ENCODE results near the gene SLC35A1. TPM values are rescaled to one million over a fixed set of nuclear protein-coding genes. Genes with fewer than 3 reads are reported as not detected.

The SLC35A1 gene
- total RNA-seq, 1 donor from 2014 or later, result 48.9 TPM

DNA sequence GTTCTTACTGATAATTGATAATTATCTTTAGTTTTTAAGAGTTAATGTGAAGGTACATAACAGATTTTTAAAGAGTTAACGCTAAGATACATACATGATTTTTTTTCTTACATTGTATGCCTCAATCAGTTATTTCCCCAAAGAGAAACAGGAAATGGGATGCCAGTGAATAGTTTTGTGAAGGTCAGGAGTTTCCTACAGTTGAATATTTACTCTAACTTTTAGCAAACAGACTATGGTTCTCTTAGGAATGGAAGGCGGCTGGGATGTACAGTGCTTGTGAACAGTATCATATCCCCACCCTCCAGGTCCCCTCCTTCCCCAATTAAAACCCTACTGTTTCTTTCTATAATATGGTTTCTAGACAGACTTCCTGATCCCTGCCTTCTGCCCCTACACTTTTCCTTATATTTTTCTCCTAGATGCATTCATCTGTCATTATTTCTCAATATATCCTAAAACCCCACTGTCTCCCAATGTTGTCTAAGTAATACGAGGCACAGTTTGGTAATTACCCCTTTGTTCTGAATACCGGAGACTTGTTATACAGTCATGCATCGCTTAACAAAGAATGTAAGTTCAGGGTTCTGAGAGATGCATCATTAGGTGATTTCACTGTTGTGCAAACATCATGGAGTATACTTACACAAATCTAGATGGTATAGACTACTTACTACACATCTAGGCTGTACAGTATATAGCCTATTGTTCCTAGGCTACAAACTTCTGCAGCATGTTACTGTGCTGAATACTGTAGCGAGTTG is 29.2 kb downstream of the SLC35A1 start:
- ATAC-seq (no peak), DNase-seq (no peak)
- H3K27me3 ChIP-seq, result no peaks in the 10 kb centered on the region
- H3K4me3 ChIP-seq, result no peak overlapping the region
- TF ChIP-seq, protein P1, sequence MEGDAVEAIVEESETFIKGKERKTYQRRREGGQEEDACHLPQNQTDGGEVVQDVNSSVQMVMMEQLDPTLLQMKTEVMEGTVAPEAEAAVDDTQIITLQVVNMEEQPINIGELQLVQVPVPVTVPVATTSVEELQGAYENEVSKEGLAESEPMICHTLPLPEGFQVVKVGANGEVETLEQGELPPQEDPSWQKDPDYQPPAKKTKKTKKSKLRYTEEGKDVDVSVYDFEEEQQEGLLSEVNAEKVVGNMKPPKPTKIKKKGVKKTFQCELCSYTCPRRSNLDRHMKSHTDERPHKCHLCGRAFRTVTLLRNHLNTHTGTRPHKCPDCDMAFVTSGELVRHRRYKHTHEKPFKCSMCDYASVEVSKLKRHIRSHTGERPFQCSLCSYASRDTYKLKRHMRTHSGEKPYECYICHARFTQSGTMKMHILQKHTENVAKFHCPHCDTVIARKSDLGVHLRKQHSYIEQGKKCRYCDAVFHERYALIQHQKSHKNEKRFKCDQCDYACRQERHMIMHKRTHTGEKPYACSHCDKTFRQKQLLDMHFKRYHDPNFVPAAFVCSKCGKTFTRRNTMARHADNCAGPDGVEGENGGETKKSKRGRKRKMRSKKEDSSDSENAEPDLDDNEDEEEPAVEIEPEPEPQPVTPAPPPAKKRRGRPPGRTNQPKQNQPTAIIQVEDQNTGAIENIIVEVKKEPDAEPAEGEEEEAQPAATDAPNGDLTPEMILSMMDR (IDR thresholded peaks at IDR 0.05), result no peak
- no peaks in the 10 kb centered on the region for H3K9me3 ChIP-seq
- peaks cover 4% of the 10 kb centered on the region for H3K4me1 ChIP-seq
- intact Hi-C loops (cut with DNase I), result no loop called here
- H3K36me3 ChIP-seq, result peaks cover 37% of the 10 kb centered on the region
- no peak overlapping the region for H3K27ac ChIP-seq

DNA sequence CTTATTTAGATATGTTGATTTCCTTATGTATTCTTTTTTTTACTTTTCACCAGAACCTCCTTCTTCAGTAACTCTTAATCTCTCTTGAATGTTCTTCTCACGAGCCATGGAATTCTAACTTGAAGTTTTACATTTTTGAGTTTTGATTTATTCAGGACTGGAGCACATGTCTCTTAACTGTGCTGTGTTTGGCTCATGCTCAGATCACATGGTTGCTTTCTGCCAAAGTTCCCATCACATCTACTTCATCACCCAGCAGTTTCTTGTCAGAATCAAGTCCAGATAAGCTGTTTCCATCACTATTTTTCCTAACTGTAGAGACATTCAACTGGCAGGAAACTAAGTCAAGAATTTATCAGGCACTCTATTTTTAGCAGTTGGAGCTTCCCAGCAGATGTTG is 31.7 kb downstream of the SLC35A1 start:
- TF ChIP-seq, protein P1 (IDR thresholded peaks at IDR 0.05), result no peak
- Histone ChIP-seq H3K36me3 (peaks cover 62% of the 10 kb centered on the region), H3K4me3 (no peak overlapping the region), H3K4me1 (no peaks in the 10 kb centered on the region), H3K9me3 (no peaks in the 10 kb centered on the region), H3K27ac (peak overlapping the region; percentile 7), H3K27me3 (no peaks in the 10 kb centered on the region)
- intact Hi-C loops (cut with DNase I), result no loop called here
- DNase-seq (no peak), ATAC-seq (peak; percentile 47)

GRCh38 chr6:87514831-87515230 is 42.1 kb downstream of the SLC35A1 start:
- Histone ChIP-seq H3K4me3 (no peak overlapping the region), H3K9me3 (no peaks in the 10 kb centered on the region), H3K27ac (no peak overlapping the region), H3K36me3 (peaks cover 94% of the 10 kb centered on the region), H3K4me1 (no peaks in the 10 kb centered on the region), H3K27me3 (no peaks in the 10 kb centered on the region)
- TF ChIP-seq, protein P1 (IDR thresholded peaks at IDR 0.05), result no peak
- DNase-seq, result no peak
- intact Hi-C loops (cut with DNase I), result no loop called here
- ATAC-seq, result no peak

DNA sequence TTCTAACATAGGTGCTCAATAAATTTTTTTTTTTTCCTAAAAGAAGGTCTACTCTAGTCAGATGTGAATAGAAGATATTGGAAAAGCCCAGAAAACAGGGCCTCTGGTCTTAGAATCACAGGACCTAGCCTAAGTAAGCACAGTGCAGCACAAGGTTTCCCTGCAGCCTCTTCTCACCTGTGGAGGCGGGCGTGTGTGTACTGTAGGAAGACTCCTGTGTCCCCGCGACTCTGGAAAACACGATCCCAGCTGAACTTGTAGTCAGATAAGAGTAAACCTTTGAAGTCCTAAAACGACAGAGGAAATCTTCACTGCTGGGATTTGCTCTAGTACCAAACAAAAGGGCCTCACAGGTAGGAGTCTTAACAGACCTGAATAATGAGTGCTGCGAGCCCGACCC is 45.7 kb downstream of the SLC35A1 start:
- ATAC-seq, result no peak
- Histone ChIP-seq H3K4me3 (no peak overlapping the region), H3K36me3 (peaks cover 86% of the 10 kb centered on the region), H3K27me3 (no peaks in the 10 kb centered on the region), H3K27ac (no peak overlapping the region), H3K9me3 (no peaks in the 10 kb centered on the region), H3K4me1 (no peaks in the 10 kb centered on the region)
- intact Hi-C loops (cut with DNase I), result no loop called here
- DNase-seq, result no peak
- TF ChIP-seq, protein P1 (IDR thresholded peaks at IDR 0.05), result no peak

DNA sequence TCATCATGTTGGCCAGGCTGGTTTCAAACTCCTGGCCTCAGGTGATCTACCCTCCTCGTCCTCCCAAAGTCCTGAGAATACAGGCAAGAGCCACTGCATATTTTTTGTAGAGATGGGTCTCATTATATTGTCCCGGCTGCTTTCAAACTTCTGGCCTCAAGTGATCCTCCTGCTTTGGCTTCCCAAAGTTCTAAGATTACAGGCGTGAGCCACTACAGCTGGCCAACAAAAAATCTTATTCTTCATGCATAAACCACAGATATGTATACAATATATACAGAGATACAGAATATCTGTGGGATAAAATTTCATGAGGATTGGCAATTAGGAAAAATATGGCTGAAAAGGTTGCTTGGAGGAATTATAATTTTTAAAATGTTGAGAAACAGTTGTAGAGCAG is 49.9 kb downstream of the SLC35A1 start:
- intact Hi-C loops (cut with DNase I), result no loop called here
- no peak for DNase-seq
- Histone ChIP-seq H3K9me3 (no peaks in the 10 kb centered on the region), H3K4me3 (no peak overlapping the region), H3K27me3 (no peaks in the 10 kb centered on the region), H3K36me3 (peaks cover 59% of the 10 kb centered on the region), H3K27ac (no peak overlapping the region), H3K4me1 (no peaks in the 10 kb centered on the region)
- TF ChIP-seq, protein P1 (IDR thresholded peaks at IDR 0.05), result no peak
- ATAC-seq, result no peak
